Measurements from ENCODE around the gene GNPTG.

DNA sequence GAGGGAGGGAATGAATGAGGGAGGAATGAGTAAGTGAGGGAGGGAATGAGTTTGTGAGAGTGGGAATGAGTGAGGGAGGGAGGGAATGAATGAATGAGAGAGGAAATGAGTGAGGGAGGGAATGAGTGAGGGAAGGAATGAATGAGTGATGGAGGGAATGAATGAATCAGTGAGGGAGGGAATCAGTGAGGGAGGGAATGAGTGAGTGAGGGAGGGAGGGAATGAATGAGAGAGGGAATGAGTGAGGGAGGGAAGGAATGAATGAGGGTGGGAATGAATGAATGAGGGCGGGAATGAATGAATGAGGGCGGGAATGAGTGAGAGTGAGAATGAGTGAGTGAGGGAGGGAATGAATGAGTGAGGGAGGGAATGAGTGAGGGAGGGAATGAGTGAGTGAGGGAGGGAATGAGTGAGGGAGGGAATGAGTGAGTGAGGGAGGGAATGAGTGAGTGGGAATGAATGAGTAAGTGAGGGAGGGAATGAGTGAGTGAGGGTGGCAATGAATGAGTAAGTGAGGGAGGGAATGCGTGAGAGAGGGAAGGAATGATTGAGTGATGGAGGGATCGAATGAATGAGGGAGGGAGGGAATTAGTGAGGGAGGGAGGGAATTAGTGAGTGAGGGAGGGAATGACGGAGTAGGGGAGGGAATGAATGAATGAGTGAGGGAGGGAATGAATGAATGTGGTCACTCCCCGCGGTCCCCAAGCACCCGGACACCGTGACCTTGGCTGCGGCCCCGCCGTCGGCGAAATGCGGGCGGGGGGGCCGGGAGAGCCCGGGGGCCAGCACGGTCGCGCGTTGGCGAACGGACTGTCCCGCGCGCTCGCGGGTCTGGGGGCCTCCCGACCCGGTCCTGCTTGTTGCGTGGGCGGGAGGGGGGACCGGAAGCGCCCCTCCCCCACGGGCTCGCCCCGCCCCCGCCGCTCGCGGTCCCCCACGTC is 43.4 kb upstream of the GNPTG start:
- no peak for TF ChIP-seq EZH2 (IDR thresholded peaks at IDR 0.05)
- TF ChIP-seq, protein P1, sequence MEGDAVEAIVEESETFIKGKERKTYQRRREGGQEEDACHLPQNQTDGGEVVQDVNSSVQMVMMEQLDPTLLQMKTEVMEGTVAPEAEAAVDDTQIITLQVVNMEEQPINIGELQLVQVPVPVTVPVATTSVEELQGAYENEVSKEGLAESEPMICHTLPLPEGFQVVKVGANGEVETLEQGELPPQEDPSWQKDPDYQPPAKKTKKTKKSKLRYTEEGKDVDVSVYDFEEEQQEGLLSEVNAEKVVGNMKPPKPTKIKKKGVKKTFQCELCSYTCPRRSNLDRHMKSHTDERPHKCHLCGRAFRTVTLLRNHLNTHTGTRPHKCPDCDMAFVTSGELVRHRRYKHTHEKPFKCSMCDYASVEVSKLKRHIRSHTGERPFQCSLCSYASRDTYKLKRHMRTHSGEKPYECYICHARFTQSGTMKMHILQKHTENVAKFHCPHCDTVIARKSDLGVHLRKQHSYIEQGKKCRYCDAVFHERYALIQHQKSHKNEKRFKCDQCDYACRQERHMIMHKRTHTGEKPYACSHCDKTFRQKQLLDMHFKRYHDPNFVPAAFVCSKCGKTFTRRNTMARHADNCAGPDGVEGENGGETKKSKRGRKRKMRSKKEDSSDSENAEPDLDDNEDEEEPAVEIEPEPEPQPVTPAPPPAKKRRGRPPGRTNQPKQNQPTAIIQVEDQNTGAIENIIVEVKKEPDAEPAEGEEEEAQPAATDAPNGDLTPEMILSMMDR (IDR thresholded peaks at IDR 0.05), result no peak
